Osteocyte (in vitro differentiated cells): ENCODE measurements around the gene ABCG4. TPM values are rescaled to one million over a fixed set of nuclear protein-coding genes. Genes with fewer than 3 reads are reported as not detected.
A peak's percentile ranks its signal among the peaks of the same experiment; 100 is the strongest.

Experiments
- DNase-seq: peaks from one replicate; pipeline ENCODE4 v3.0.0; 2021; ENCODE audit warnings: mixed read lengths; ENCODE audit not compliant: unreplicated experiment; ENCODE audit errors: extremely low spot score
- H3K27ac Mint-ChIP-seq: one replicate; pipeline ENCODE4 v1.8.0; 2021; ENCODE audit warnings: mild to moderate bottlenecking, mixed read lengths; ENCODE audit not compliant: unreplicated experiment
- H3K27me3 Mint-ChIP-seq: one replicate; pipeline ENCODE4 v1.8.0; 2021; ENCODE audit warnings: mixed read lengths; ENCODE audit not compliant: unreplicated experiment
- H3K36me3 Mint-ChIP-seq: one replicate; pipeline ENCODE4 v1.8.0; 2021; ENCODE audit warnings: mixed read lengths; ENCODE audit not compliant: unreplicated experiment
- H3K4me1 Mint-ChIP-seq: one replicate; pipeline ENCODE4 v1.8.0; 2021; ENCODE audit warnings: mixed read lengths; ENCODE audit not compliant: unreplicated experiment
- H3K4me3 Mint-ChIP-seq: one replicate; pipeline ENCODE4 v1.8.0; 2021; ENCODE audit warnings: mild to moderate bottlenecking, moderate library complexity, mixed read lengths; ENCODE audit not compliant: unreplicated experiment
- H3K9me3 Mint-ChIP-seq: one replicate; pipeline ENCODE4 v1.8.0; 2021; ENCODE audit warnings: mixed read lengths; ENCODE audit not compliant: unreplicated experiment
- total RNA-seq: library from RNA; stranded (reverse); gene quantifications from 2 replicates; pipeline ENCODE4 v1.2.1, GENCODE V29; 2021
- TF ChIP-seq, protein P1 (sequence below): fragments of 200-600 bp; sonication (generic); IDR thresholded peaks from 2 replicates; pipeline ENCODE4 v1.5.0; 2021; ENCODE audit warnings: antibody characterized with exemption, mild to moderate bottlenecking, moderate library complexity

ABCG4 gene
- total RNA-seq, 1 donor from 2014 or later = 0.75 TPM

DNA sequence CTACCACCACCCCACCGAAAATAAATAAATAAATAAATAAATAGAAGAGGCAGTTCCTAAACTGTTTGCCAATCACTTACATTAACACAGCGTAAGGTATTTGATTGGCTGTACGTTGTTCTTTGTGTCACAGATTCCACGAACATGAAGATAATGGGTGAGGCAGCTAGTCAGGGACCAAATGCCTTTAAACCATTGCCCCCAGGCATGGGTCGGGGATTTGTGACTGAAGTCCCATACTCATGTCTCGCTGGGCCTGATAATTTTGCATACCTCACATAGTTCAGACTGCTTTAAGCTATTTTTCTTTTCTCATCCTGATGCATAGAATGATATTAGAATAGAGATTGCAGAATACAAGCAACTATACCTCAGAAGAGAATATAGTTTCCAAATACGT lies 53.7 kb downstream of the ABCG4 start:
- no peak overlapping the region for H3K4me3 Mint-ChIP-seq
- no peak overlapping the region for H3K27ac Mint-ChIP-seq
- H3K4me1 Mint-ChIP-seq = peaks cover 11% of the 10 kb centered on the region
- TF ChIP-seq, protein P1, sequence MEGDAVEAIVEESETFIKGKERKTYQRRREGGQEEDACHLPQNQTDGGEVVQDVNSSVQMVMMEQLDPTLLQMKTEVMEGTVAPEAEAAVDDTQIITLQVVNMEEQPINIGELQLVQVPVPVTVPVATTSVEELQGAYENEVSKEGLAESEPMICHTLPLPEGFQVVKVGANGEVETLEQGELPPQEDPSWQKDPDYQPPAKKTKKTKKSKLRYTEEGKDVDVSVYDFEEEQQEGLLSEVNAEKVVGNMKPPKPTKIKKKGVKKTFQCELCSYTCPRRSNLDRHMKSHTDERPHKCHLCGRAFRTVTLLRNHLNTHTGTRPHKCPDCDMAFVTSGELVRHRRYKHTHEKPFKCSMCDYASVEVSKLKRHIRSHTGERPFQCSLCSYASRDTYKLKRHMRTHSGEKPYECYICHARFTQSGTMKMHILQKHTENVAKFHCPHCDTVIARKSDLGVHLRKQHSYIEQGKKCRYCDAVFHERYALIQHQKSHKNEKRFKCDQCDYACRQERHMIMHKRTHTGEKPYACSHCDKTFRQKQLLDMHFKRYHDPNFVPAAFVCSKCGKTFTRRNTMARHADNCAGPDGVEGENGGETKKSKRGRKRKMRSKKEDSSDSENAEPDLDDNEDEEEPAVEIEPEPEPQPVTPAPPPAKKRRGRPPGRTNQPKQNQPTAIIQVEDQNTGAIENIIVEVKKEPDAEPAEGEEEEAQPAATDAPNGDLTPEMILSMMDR = no peak
- no peak for DNase-seq
- H3K9me3 Mint-ChIP-seq = no peaks in the 10 kb centered on the region
- H3K36me3 Mint-ChIP-seq = no peaks in the 10 kb centered on the region
- H3K27me3 Mint-ChIP-seq = peaks cover 2% of the 10 kb centered on the region

DNA sequence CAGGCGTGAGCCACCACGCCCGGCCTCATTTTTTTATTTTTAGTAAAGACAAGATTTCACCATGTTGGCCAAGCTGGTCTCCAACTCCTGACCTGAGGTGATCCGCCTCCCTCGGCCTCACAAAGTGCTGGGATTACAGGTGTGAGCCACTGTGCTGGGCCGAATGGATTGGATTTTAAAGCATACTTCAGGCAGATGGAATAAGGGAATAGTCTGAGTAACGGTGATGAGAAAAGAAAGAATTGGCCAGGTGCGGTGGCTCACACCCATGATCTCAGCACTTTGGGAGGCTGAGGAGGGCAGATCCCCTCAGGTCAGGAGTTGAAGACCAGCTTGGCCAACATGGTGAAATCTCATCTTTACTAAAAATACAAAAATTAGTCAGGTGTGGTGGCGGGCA lies 55.2 kb downstream of the ABCG4 start:
- Mint-ChIP-seq H3K27ac (no peak overlapping the region), H3K4me1 (peaks cover 21% of the 10 kb centered on the region), H3K4me3 (no peak overlapping the region), H3K27me3 (peaks cover 2% of the 10 kb centered on the region), H3K36me3 (no peaks in the 10 kb centered on the region), H3K9me3 (no peaks in the 10 kb centered on the region)
- TF ChIP-seq, protein P1 = no peak
- no peak for DNase-seq

DNA sequence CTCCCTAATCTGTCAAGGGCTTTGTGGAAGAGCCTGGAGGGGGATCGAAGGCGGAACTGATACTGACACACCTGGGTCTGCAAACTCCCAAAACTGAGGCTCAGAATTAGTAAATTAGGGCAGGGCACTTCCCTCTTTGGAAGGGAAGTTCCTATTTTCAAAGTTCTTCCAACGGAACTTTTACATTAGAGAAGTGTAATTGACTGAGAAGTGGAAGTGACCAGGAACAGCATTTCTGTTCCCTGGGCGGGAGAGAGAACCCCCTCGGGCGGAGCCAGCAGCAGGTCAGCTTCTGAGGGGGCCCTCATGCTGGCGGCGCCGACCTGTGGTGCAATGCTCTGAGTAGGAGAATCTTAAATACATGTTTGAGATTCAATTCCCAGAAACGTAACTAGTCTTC lies 56.2 kb downstream of the ABCG4 start:
- TF ChIP-seq, protein P1 = no peak
- no peaks in the 10 kb centered on the region for H3K9me3 Mint-ChIP-seq
- no peak for DNase-seq
- H3K4me3 Mint-ChIP-seq = peak overlapping the region; percentile 86
- peaks cover 2% of the 10 kb centered on the region for H3K27me3 Mint-ChIP-seq
- H3K4me1 Mint-ChIP-seq = peaks cover 26% of the 10 kb centered on the region
- peak overlapping the region; percentile 57 for H3K27ac Mint-ChIP-seq
- no peaks in the 10 kb centered on the region for H3K36me3 Mint-ChIP-seq

DNA sequence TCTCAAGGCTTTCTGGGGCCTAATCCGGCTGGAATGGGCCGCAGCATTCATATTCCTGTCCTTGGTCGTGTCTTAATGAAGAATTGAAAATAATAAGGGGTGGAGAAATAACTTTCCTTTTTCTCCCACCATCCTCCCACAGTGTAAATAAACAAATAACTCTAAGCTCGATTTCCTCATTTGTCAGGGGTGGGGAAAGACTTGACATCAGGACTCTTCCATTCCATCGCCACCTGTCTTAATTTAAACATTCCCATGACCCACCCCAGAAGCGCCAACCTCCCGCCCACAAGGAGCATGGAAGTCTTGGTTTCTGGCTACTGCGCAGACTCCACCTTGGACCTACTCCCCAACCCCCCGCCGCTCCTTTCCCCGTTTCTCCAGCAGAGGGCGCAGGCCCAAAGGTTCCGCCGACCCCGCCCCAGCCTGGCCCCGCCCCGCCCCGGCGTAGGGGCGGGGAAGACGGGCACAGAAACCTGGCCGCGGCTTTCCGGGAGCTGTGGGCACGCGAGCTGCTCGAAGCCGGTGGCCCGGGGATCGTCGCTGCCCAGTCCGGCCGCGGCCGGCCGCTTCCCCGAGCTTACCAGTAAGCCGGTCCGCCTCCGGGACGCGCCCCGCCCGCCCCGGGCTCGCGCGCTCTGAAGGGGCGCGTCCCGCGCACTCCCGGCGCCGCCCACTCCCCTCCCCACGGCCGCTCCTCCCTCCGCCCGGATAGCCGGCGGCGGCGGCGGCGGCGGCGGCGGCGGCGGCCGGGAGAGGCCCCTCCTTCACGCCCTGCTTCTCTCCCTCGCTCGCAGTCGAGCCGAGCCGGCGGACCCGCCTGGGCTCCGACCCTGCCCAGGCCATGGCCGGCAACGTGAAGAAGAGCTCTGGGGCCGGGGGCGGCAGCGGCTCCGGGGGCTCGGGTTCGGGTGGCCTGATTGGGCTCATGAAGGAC lies 57.0 kb downstream of the ABCG4 start, which contains the start of gene CBL:
Gene CBL (plus strand): TSS at position 766 of the 937 bp plus-strand sequence. CDS start 79 bp downstream, at position 845.
- TF ChIP-seq, protein P1 = peak; percentile 97
- Mint-ChIP-seq H3K4me1 (peaks cover 26% of the 10 kb centered on the region), H3K27ac (peak within 1 kb of the TSS; percentile 89), H3K27me3 (peaks cover 2% of the 10 kb centered on the region), H3K36me3 (no peaks in the 10 kb centered on the region), H3K4me3 (peak within 1 kb of the TSS; percentile 94), H3K9me3 (no peaks in the 10 kb centered on the region)
- DNase-seq = peak; percentile 99
